HEK293 (cell line): Measurements from ENCODE around the gene DCLK1.

ENCODE experiments used
- CTCF ChIA-PET: fragments of 350-600 bp; formaldehyde crosslinking; extraction: SDS; loops from one replicate; lab custom pipeline; 2021; ENCODE audit warnings: antibody characterized with exemption; lab: Yijun Ruan, JAX
- POLR2A ChIA-PET: fragments of 300-600 bp; formaldehyde crosslinking; extraction: SDS; loops from one replicate; lab custom pipeline; 2020; ENCODE audit warnings: antibody characterized with exemption, inconsistent platforms; lab: Yijun Ruan, JAX
- H3K27ac ChIP-seq: fragments of 200-500 bp; sonication (Bioruptor generic); 2 replicates; pipeline ENCODE4 v1.5.1; 2014; ENCODE audit warnings: low read depth, low read length, control low read depth, inconsistent platforms; ENCODE audit errors: extremely low read depth
- H3K36me3 ChIP-seq, 2 experiments: fragments of 200-500 bp in 1 of 2; sonication (Bioruptor generic) in 1 of 2; 1 replicate in 1 of 2; 2 replicates in 1 of 2; pipeline ENCODE4 v1.5.1; 2014 to 2017; ENCODE audit warnings: inconsistent platforms in 2 of 2, low read length in 2 of 2; ENCODE audit not compliant: control insufficient read depth in 2 of 2, insufficient read depth in 1 of 2
- H3K4me1 ChIP-seq: fragments of 200-500 bp; sonication (Bioruptor generic); 2 replicates; pipeline ENCODE4 v1.5.1; 2014; ENCODE audit warnings: mild to moderate bottlenecking, low read length, inconsistent platforms; ENCODE audit not compliant: control insufficient read depth, insufficient read depth
- H3K4me3 ChIP-seq: 2 replicates; pipeline ENCODE4 v1.5.1; 2011; ENCODE audit warnings: low read depth, mild to moderate bottlenecking, control low read depth, low read length, moderate library complexity
- H3K9me3 ChIP-seq: fragments of 200-500 bp; sonication (Bioruptor generic); 2 replicates; pipeline ENCODE4 v1.5.1; 2014; ENCODE audit warnings: low read depth, low read length, inconsistent platforms; ENCODE audit not compliant: control insufficient read depth, insufficient read depth
- AEBP2 ChIP-seq: fragments of 450-650 bp; formaldehyde crosslinking; IDR thresholded peaks from 2 replicates; pipeline ENCODE4 v1.5.1; 2016; ENCODE audit warnings: missing biosample characterization, missing genetic modification characterization, borderline replicate concordance
- BCL11B ChIP-seq: fragments of 450-650 bp; formaldehyde crosslinking; IDR thresholded peaks from 2 replicates; pipeline ENCODE4 v1.5.1; 2016; ENCODE audit warnings: low read depth, missing biosample characterization, missing genetic modification characterization
- BCL6B ChIP-seq: fragments of 450-650 bp; formaldehyde crosslinking; IDR thresholded peaks from 2 replicates; pipeline ENCODE4 v1.5.1; 2017; ENCODE audit warnings: missing biosample characterization, missing genetic modification characterization
- INSM2 ChIP-seq: fragments of 450-650 bp; formaldehyde crosslinking; IDR thresholded peaks from 2 replicates; pipeline ENCODE4 v1.5.1; 2016; ENCODE audit warnings: missing biosample characterization, missing genetic modification characterization
- KLF9 ChIP-seq: fragments of 450-650 bp; formaldehyde crosslinking; IDR thresholded peaks from 2 replicates; pipeline ENCODE4 v1.5.1; 2016; ENCODE audit warnings: missing biosample characterization, missing genetic modification characterization, low read depth
- PRDM1 ChIP-seq: fragments of 450-650 bp; formaldehyde crosslinking; IDR thresholded peaks from 2 replicates; pipeline ENCODE4; 2016; ENCODE audit warnings: missing biosample characterization, missing genetic modification characterization
- ZBTB11 ChIP-seq: fragments of 450-650 bp; formaldehyde crosslinking; conservative IDR thresholded peaks from 2 replicates; pipeline ENCODE4 v1.5.1; 2016; ENCODE audit warnings: low read depth, missing biosample characterization, missing genetic modification characterization
- ZBTB17 ChIP-seq: fragments of 450-650 bp; formaldehyde crosslinking; IDR thresholded peaks from 2 replicates; pipeline ENCODE4 v1.5.1; 2016; ENCODE audit warnings: missing biosample characterization, missing genetic modification characterization
- ZBTB7A ChIP-seq: fragments of 450-650 bp; formaldehyde crosslinking; IDR thresholded peaks from 2 replicates; pipeline ENCODE4 v1.5.1; 2016; ENCODE audit warnings: low read depth, missing biosample characterization, missing genetic modification characterization
- ZNF112 ChIP-seq: fragments of 450-650 bp; formaldehyde crosslinking; IDR thresholded peaks from 2 replicates; pipeline ENCODE4 v1.5.0; 2017; ENCODE audit warnings: missing biosample characterization, missing genetic modification characterization
- ZNF114 ChIP-seq: fragments of 450-650 bp; formaldehyde crosslinking; IDR thresholded peaks from 2 replicates; pipeline ENCODE4 v1.5.0; 2017; ENCODE audit warnings: missing biosample characterization, missing genetic modification characterization
- ZNF148 ChIP-seq: fragments of 450-650 bp; formaldehyde crosslinking; IDR thresholded peaks from 2 replicates; pipeline ENCODE4 v1.5.0; 2017; ENCODE audit warnings: missing biosample characterization, missing genetic modification characterization, borderline replicate concordance
- ZNF202 ChIP-seq: fragments of 450-650 bp; formaldehyde crosslinking; IDR thresholded peaks from 2 replicates; pipeline ENCODE4 v1.5.1; 2016; ENCODE audit warnings: missing biosample characterization, missing genetic modification characterization, borderline replicate concordance
- ZNF362 ChIP-seq: fragments of 450-650 bp; formaldehyde crosslinking; IDR thresholded peaks from 2 replicates; pipeline ENCODE4 v1.5.1; 2016; ENCODE audit warnings: missing biosample characterization, missing genetic modification characterization
- ZNF544 ChIP-seq: fragments of 450-650 bp; formaldehyde crosslinking; IDR thresholded peaks from 2 replicates; pipeline ENCODE4 v1.5.0; 2017; ENCODE audit warnings: missing biosample characterization, missing genetic modification characterization
- ZNF561 ChIP-seq: fragments of 450-650 bp; IDR thresholded peaks from 2 replicates; pipeline ENCODE4 v1.5.1; 2018; ENCODE audit warnings: missing biosample characterization, missing genetic modification characterization, borderline replicate concordance
- ZNF830 ChIP-seq: fragments of 450-650 bp; IDR thresholded peaks from 2 replicates; pipeline ENCODE4 v1.5.0; 2018; ENCODE audit warnings: missing biosample characterization, missing genetic modification characterization, low read depth, mild to moderate bottlenecking, moderate library complexity

The DCLK1 gene

GRCh38 chr13:35724446-35724845, 406.7 kb downstream of the DCLK1 start (continued):
- TF ChIP-seq ZBTB7A = no peak

GRCh38 chr13:35723821-35724220, 407.4 kb downstream of the DCLK1 start:
- Histone ChIP-seq H3K4me3 (no peak overlapping the region), H3K4me1 (no peaks in the 10 kb centered on the region), H3K27ac (no peak overlapping the region), H3K36me3 (no peaks in the 10 kb centered on the region), H3K9me3 (no peaks in the 10 kb centered on the region)
- ChIA-PET POLR2A (no interaction called here), CTCF (interaction anchor here (0.6 to 1.6 kb wide), 4 partner anchors 66 to 230 kb away, joined by 3 to 7 read pairs (median 4); no protein-coding TSS in a partner anchor)
- TF ChIP-seq ZNF561 (tag by site-specific recombination) (no peak), INSM2 (tag by site-specific recombination) (no peak), BCL6B (tag by site-specific recombination) (no peak), ZNF114 (tag by site-specific recombination) (no peak), ZBTB17 (tag by site-specific recombination) (no peak), AEBP2 (tag by site-specific recombination) (no peak)

- H3K27ac ChIP-seq = no peak overlapping the region
- ChIA-PET POLR2A (no interaction called here), CTCF (interaction anchor here (0.5 to 1.7 kb wide), 6 partner anchors 56 to 533 kb away, joined by 3 to 8 read pairs (median 5); no protein-coding TSS in a partner anchor)
- no peaks in the 10 kb centered on the region for H3K9me3 ChIP-seq
- TF ChIP-seq ZNF112 (tag by site-specific recombination) (no peak), ZNF830 (no peak), ZNF202 (tag by site-specific recombination) (no peak), KLF9 (no peak), ZNF148 (tag by site-specific recombination) (no peak)
- H3K4me3 ChIP-seq = no peak overlapping the region
- no peaks in the 10 kb centered on the region for H3K36me3 ChIP-seq
- no peaks in the 10 kb centered on the region for H3K4me1 ChIP-seq
Observed at GRCh38 chr13:35723053-35723461, 408.1 kb downstream of the DCLK1 start.

GRCh38 chr13:35722458-35723052, 408.6 kb downstream of the DCLK1 start:
- Histone ChIP-seq H3K4me1 (no peaks in the 10 kb centered on the region), H3K27ac (no peak overlapping the region), H3K4me3 (no peak overlapping the region), H3K9me3 (no peaks in the 10 kb centered on the region), H3K36me3 (no peaks in the 10 kb centered on the region)
- CTCF ChIA-PET = interaction anchor here (0.6 to 1.7 kb wide), 10 partner anchors 38 to 1570 kb away, joined by 3 to 8 read pairs (median 3); no protein-coding TSS in a partner anchor
- POLR2A ChIA-PET = no interaction called here
- no peak for TF ChIP-seq ZNF544 (tag by site-specific recombination)
- TF ChIP-seq BCL11B (tag by site-specific recombination) = no peak
- TF ChIP-seq ZBTB11 = no peak
- no peak for TF ChIP-seq PRDM1 (tag by site-specific recombination)
- no peak for TF ChIP-seq ZNF362
